ENCODE measurements around the gene TIFAB. TPM values are rescaled to one million over a fixed set of nuclear protein-coding genes. Genes with fewer than 3 reads are reported as not detected.

TIFAB gene
- polyA plus RNA-seq, 1 donor from 2014 or later, result not detected

DNA sequence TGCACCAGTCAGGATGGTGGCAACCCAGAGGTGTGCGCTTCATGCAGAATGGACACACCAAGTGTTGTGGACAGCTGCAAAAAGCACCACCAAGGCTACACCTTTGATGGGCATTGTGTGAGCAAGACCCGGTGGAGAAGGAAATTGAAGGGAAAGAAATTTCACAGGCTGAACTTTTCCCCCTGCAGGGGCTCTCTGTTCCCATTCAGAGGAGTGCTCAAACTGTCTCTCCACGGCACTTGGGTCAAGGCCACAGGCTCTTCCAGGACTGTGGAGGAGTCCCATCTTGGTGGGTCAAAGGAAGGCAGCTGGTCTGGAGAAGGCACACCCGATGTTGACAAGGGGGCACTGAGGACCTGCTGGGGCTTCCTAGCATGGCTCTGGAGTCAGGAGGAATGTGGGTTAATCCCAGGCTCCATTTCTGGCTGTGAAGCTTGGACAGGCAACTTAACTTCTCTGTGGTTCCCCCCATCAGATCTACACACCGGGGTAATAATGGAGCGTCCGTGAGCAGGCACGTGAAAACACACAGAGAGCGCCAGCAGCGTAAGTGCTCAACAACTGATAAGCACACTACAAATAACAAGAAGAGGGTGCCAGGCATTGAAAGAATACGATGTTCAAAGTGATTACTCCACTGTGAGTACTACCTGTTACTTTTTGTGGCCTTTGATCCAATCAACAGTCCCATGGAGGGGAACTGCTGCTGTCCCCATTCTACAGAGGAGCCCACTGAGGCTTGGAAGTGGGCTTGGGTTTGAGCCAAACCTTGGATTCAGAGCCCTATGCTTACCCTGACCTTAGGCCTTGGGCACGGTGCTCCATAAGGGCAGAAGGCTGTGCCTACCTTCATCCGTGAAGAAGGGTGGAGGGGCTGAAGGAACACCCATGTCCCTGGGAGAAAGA is 34.2 kb upstream of the TIFAB start:
- H3K4me3 ChIP-seq (ENCODE audit: low read length), result no peak overlapping the region
- H3F3A ChIP-seq (ENCODE audit: insufficient read depth, low read length, poor library complexity, severe bottlenecking), result no peaks in the 10 kb centered on the region
- no peak overlapping the region for H3K9ac ChIP-seq (ENCODE audit: low read length)
- H3K27ac ChIP-seq (ENCODE audit: low read length), result no peak overlapping the region
- no peak overlapping the region for H3K4me2 ChIP-seq (ENCODE audit: low read length)
- TF ChIP-seq RAD21 (conservative IDR thresholded peaks at IDR 0.05), result no peak
- no peak for TF ChIP-seq EP300 (conservative IDR thresholded peaks at IDR 0.05; ENCODE audit: poor library complexity, severe bottlenecking)
- no peak for TF ChIP-seq POLR2AphosphoS5 (IDR thresholded peaks at IDR 0.05)
- TF ChIP-seq, protein P1, sequence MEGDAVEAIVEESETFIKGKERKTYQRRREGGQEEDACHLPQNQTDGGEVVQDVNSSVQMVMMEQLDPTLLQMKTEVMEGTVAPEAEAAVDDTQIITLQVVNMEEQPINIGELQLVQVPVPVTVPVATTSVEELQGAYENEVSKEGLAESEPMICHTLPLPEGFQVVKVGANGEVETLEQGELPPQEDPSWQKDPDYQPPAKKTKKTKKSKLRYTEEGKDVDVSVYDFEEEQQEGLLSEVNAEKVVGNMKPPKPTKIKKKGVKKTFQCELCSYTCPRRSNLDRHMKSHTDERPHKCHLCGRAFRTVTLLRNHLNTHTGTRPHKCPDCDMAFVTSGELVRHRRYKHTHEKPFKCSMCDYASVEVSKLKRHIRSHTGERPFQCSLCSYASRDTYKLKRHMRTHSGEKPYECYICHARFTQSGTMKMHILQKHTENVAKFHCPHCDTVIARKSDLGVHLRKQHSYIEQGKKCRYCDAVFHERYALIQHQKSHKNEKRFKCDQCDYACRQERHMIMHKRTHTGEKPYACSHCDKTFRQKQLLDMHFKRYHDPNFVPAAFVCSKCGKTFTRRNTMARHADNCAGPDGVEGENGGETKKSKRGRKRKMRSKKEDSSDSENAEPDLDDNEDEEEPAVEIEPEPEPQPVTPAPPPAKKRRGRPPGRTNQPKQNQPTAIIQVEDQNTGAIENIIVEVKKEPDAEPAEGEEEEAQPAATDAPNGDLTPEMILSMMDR (IDR thresholded peaks at IDR 0.05; ENCODE audit: poor library complexity, severe bottlenecking), result no peak
- no peak for TF ChIP-seq EZH2 (IDR thresholded peaks at IDR 0.05; ENCODE audit: borderline replicate concordance, insufficient read depth, low read length, poor library complexity, severe bottlenecking)
- TF ChIP-seq, protein P2, sequence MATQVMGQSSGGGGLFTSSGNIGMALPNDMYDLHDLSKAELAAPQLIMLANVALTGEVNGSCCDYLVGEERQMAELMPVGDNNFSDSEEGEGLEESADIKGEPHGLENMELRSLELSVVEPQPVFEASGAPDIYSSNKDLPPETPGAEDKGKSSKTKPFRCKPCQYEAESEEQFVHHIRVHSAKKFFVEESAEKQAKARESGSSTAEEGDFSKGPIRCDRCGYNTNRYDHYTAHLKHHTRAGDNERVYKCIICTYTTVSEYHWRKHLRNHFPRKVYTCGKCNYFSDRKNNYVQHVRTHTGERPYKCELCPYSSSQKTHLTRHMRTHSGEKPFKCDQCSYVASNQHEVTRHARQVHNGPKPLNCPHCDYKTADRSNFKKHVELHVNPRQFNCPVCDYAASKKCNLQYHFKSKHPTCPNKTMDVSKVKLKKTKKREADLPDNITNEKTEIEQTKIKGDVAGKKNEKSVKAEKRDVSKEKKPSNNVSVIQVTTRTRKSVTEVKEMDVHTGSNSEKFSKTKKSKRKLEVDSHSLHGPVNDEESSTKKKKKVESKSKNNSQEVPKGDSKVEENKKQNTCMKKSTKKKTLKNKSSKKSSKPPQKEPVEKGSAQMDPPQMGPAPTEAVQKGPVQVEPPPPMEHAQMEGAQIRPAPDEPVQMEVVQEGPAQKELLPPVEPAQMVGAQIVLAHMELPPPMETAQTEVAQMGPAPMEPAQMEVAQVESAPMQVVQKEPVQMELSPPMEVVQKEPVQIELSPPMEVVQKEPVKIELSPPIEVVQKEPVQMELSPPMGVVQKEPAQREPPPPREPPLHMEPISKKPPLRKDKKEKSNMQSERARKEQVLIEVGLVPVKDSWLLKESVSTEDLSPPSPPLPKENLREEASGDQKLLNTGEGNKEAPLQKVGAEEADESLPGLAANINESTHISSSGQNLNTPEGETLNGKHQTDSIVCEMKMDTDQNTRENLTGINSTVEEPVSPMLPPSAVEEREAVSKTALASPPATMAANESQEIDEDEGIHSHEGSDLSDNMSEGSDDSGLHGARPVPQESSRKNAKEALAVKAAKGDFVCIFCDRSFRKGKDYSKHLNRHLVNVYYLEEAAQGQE (IDR thresholded peaks at IDR 0.05; ENCODE audit: borderline replicate concordance), result no peak
- no peak for TF ChIP-seq TAF1 (IDR thresholded peaks at IDR 0.05; ENCODE audit: low read depth)
- TF ChIP-seq MXI1 (conservative IDR thresholded peaks at IDR 0.05; ENCODE audit: poor library complexity, severe bottlenecking), result no peak
- H3K9me3 ChIP-seq (ENCODE audit: low read length), result no peaks in the 10 kb centered on the region
- no peaks in the 10 kb centered on the region for H3K79me2 ChIP-seq (replicated peaks; ENCODE audit: insufficient read depth, low read length)
- H3K36me3 ChIP-seq (ENCODE audit: insufficient read depth, low read length), result no peaks in the 10 kb centered on the region
- no peaks in the 10 kb centered on the region for H3K9me2 ChIP-seq (ENCODE audit: insufficient read depth, low read length)
- H4K20me1 ChIP-seq (ENCODE audit: insufficient read depth), result no peaks in the 10 kb centered on the region
- H3K27me3 ChIP-seq (ENCODE audit: insufficient read depth, low read depth, low read length), result peaks cover 44% of the 10 kb centered on the region
- no peak overlapping the region for H2AFZ ChIP-seq (ENCODE audit: low read depth, low read length)

DNA sequence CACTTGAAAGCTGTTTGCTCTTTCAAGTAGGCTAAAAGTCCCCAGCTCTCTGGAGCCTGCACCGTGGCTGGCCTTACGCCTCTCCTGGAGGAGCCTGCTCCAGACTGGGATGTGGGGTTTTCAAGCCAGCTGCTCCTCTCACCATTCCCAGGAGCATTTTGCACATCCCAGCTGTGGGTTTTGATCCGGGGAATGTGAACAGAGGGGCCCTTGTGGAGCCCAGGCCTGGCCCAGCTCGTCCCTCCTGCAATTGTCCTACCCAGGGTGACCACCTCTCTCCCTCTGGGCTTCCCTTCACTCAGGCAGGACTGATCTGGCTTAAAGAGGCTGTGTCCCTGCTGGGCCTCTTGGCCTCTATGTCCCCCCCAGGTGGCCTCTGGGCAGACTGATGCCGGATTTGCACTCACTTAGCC is 32.5 kb upstream of the TIFAB start:
- no peak overlapping the region for H3K4me2 ChIP-seq (ENCODE audit: low read length)
- H2AFZ ChIP-seq (ENCODE audit: low read depth, low read length), result no peak overlapping the region
- no peaks in the 10 kb centered on the region for H3K9me3 ChIP-seq (ENCODE audit: low read length)
- no peak overlapping the region for H3K4me3 ChIP-seq (ENCODE audit: low read length)
- no peaks in the 10 kb centered on the region for H3F3A ChIP-seq (ENCODE audit: insufficient read depth, low read length, poor library complexity, severe bottlenecking)
- no peaks in the 10 kb centered on the region for H3K79me2 ChIP-seq (replicated peaks; ENCODE audit: insufficient read depth, low read length)
- H3K27me3 ChIP-seq (ENCODE audit: insufficient read depth, low read depth, low read length), result peaks cover 29% of the 10 kb centered on the region
- no peak overlapping the region for H3K9ac ChIP-seq (ENCODE audit: low read length)
- no peaks in the 10 kb centered on the region for H3K36me3 ChIP-seq (ENCODE audit: insufficient read depth, low read length)
- TF ChIP-seq RAD21 (conservative IDR thresholded peaks at IDR 0.05) (no peak), SMC3 (conservative IDR thresholded peaks at IDR 0.05; ENCODE audit: poor library complexity) (no peak), EZH2 (IDR thresholded peaks at IDR 0.05; ENCODE audit: borderline replicate concordance, insufficient read depth, low read length, poor library complexity, severe bottlenecking) (no peak), MXI1 (conservative IDR thresholded peaks at IDR 0.05; ENCODE audit: poor library complexity, severe bottlenecking) (no peak), POLR2AphosphoS5 (IDR thresholded peaks at IDR 0.05) (no peak), TAF1 (IDR thresholded peaks at IDR 0.05; ENCODE audit: low read depth) (no peak), EP300 (conservative IDR thresholded peaks at IDR 0.05; ENCODE audit: poor library complexity, severe bottlenecking) (no peak)
- TF ChIP-seq, protein P2 (IDR thresholded peaks at IDR 0.05; ENCODE audit: borderline replicate concordance), result no peak
- TF ChIP-seq, protein P1 (IDR thresholded peaks at IDR 0.05; ENCODE audit: poor library complexity, severe bottlenecking), result no peak
- H4K20me1 ChIP-seq (ENCODE audit: insufficient read depth), result no peaks in the 10 kb centered on the region
- H3K27ac ChIP-seq (ENCODE audit: low read length), result no peak overlapping the region
- no peaks in the 10 kb centered on the region for H3K9me2 ChIP-seq (ENCODE audit: insufficient read depth, low read length)

Data from neural cell (in vitro differentiated cells).